IPS DF 19.7 (cell line): Measurements from ENCODE around the gene ZNF681.
"Not testable (repeated sequence)": the region's sequence is repeated elsewhere in the genome, so short reads cannot be mapped to it uniquely, and the experiment has no call there.

ENCODE experiments used
- DNase-seq: peaks from one replicate; pipeline ENCODE4 v3.0.0-alpha.2; 2013; ENCODE audit warnings: low read depth, low spot score

ZNF681 gene

DNA sequence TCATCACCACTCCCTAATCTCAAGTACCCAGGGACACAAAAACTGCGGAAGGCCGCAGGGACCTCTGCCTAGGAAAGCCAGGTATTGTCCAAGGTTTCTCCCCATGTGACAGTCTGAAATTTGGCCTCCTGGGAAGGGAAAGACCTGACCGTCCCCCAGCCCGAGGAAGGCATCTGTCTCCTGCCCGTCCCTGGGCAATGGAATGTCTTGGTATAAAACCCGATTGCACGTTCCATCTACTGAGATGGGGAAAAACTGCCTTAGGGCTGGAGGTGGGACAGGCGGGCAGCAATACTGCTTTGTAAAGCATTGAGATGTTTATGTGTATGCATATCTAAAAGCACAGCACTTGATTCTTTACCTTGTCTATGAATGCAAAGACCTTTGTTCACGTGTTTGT lies 65.8 kb downstream of the ZNF681 start:
- not testable (repeated sequence) for DNase-seq
